Measurements from ENCODE around the gene NAALADL2. TPM values are rescaled to one million over a fixed set of nuclear protein-coding genes. Genes with fewer than 3 reads are reported as not detected.

NAALADL2 gene
- total RNA-seq, 1 donor from 2014 or later = 1.6 TPM

DNA sequence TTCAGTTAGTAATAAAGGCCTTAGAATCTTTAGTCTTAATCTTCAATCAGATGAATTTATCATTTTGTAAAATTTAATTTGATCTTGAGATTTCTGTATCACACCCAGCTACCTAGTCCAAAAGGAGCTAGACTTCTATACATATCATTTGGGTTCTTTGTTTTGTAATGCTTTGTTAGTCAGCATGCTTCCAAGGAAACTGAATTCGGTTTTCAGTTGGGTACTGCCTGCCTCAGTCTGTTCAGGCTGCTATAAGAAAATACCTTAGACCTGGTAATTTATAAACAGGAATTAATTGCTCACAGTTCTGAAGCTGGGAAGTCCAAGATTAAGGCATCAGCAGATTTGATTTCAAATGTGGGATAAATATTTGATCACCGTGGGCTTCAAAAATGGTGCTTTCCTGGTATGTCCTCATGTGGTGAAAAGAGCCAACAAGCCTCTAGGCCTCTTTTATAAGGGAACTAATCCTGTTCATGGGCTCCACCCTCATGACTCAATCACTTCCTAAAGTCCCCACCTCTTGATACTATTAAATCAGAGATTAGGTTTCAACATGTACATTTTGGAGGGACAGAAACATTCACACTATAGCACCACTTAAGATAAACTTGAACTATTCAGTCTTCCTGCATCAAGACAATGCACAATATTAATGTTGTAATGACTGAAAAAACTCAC is 800.7 kb downstream of the NAALADL2 start:
- Mint-ChIP-seq H3K27me3 (ENCODE audit: unreplicated experiment) (no peaks in the 10 kb centered on the region), H3K36me3 (ENCODE audit: unreplicated experiment) (no peaks in the 10 kb centered on the region), H3K27ac (ENCODE audit: unreplicated experiment) (no peak overlapping the region), H3K4me1 (ENCODE audit: low read depth, unreplicated experiment) (no peaks in the 10 kb centered on the region), H3K9me3 (ENCODE audit: unreplicated experiment) (no peaks in the 10 kb centered on the region), H3K4me3 (ENCODE audit: unreplicated experiment) (no peak overlapping the region)
- no peak for DNase-seq
- TF ChIP-seq, protein P1, sequence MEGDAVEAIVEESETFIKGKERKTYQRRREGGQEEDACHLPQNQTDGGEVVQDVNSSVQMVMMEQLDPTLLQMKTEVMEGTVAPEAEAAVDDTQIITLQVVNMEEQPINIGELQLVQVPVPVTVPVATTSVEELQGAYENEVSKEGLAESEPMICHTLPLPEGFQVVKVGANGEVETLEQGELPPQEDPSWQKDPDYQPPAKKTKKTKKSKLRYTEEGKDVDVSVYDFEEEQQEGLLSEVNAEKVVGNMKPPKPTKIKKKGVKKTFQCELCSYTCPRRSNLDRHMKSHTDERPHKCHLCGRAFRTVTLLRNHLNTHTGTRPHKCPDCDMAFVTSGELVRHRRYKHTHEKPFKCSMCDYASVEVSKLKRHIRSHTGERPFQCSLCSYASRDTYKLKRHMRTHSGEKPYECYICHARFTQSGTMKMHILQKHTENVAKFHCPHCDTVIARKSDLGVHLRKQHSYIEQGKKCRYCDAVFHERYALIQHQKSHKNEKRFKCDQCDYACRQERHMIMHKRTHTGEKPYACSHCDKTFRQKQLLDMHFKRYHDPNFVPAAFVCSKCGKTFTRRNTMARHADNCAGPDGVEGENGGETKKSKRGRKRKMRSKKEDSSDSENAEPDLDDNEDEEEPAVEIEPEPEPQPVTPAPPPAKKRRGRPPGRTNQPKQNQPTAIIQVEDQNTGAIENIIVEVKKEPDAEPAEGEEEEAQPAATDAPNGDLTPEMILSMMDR (IDR thresholded peaks at IDR 0.05; ENCODE audit: partially characterized antibody, unreplicated experiment) = no peak

DNA sequence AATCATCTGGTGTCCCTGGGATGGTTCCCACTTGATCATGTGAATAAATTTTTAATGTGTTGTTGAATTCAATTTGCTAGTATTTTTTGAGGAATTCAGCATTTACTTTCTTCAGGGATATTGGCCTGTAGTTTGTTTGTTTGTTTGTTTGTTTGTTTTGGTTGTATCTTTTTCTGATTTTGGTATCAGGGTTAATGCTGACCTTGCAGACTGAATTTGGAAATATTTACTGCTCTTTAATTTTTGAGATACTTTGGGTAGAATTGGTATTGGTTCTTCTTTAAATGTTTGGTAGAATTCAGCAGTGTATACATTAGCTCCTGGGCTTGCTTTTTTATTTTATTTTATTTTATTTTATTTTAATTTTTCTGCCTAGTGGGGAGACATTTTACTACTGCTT is 803.7 kb downstream of the NAALADL2 start:
- H3K27me3 Mint-ChIP-seq (ENCODE audit: unreplicated experiment) = no peaks in the 10 kb centered on the region
- TF ChIP-seq, protein P1 (IDR thresholded peaks at IDR 0.05; ENCODE audit: partially characterized antibody, unreplicated experiment) = no peak
- H3K27ac Mint-ChIP-seq (ENCODE audit: unreplicated experiment) = no peak overlapping the region
- no peaks in the 10 kb centered on the region for H3K4me1 Mint-ChIP-seq (ENCODE audit: low read depth, unreplicated experiment)
- H3K36me3 Mint-ChIP-seq (ENCODE audit: unreplicated experiment) = no peaks in the 10 kb centered on the region
- DNase-seq = no peak
- no peak overlapping the region for H3K4me3 Mint-ChIP-seq (ENCODE audit: unreplicated experiment)
- no peaks in the 10 kb centered on the region for H3K9me3 Mint-ChIP-seq (ENCODE audit: unreplicated experiment)

DNA sequence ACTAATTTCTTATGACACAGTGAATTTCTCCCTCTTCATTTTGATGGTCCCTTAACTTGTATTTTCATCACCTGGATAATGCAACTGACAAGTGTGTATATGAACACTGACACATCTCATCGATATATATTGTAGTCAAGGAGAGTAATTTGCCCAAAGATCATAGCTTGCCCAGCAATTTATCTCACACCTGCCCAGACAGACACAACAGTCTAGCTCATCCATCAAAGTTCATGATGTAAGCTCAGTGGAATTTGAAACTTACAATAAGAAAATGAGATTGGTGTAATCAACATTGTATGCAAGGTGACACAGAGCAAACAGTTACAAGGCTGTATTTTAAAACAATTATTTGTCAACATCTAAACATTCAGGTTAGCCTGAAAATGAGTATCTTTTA is 805.8 kb downstream of the NAALADL2 start:
- no peaks in the 10 kb centered on the region for H3K36me3 Mint-ChIP-seq (ENCODE audit: unreplicated experiment)
- no peaks in the 10 kb centered on the region for H3K27me3 Mint-ChIP-seq (ENCODE audit: unreplicated experiment)
- H3K4me1 Mint-ChIP-seq (ENCODE audit: low read depth, unreplicated experiment) = no peaks in the 10 kb centered on the region
- H3K9me3 Mint-ChIP-seq (ENCODE audit: unreplicated experiment) = no peaks in the 10 kb centered on the region
- TF ChIP-seq, protein P1 (IDR thresholded peaks at IDR 0.05; ENCODE audit: partially characterized antibody, unreplicated experiment) = no peak
- H3K27ac Mint-ChIP-seq (ENCODE audit: unreplicated experiment) = no peak overlapping the region
- no peak for DNase-seq
- no peak overlapping the region for H3K4me3 Mint-ChIP-seq (ENCODE audit: unreplicated experiment)

DNA sequence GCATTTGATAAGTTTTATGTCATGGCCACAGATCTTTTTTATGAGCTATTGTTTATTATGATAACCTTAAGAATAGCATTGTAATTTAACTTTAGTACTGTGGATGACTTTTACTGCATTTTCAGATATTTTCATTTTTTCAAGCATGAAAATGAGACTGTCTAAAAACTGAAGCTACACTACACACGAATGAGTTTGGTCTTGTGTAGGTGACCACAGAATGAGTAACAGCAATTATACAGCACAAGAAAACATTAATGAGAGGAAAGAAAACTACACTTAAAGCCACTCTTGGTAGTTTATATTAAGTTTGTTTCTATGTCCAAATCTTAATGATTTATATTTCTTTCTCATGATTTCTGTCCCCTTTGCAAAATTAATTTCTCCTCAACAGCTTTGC is 809.2 kb downstream of the NAALADL2 start:
- no peak for DNase-seq
- TF ChIP-seq, protein P1 (IDR thresholded peaks at IDR 0.05; ENCODE audit: partially characterized antibody, unreplicated experiment) = no peak
- Mint-ChIP-seq H3K4me3 (ENCODE audit: unreplicated experiment) (no peak overlapping the region), H3K36me3 (ENCODE audit: unreplicated experiment) (no peaks in the 10 kb centered on the region), H3K4me1 (ENCODE audit: low read depth, unreplicated experiment) (no peaks in the 10 kb centered on the region), H3K27ac (ENCODE audit: unreplicated experiment) (no peak overlapping the region), H3K27me3 (ENCODE audit: unreplicated experiment) (no peaks in the 10 kb centered on the region), H3K9me3 (ENCODE audit: unreplicated experiment) (no peaks in the 10 kb centered on the region)

DNA sequence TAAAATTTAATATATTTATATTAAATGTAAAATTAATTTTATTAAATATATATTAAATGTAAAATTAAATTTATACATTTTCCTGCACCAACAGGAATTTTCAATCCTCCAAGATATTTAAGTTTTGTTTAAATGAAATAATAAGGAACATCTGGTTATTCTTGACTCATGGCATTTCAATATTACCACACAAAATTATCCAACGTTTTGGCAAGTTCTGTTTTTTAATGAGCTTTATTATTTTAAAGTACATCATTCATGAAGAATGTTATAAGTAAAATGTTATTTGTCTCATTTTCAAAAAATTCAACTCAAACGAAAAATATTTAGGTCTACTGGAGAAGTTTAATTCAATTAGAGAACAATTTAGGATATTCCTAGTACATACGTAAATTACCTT is 811.4 kb downstream of the NAALADL2 start:
- Mint-ChIP-seq H3K9me3 (ENCODE audit: unreplicated experiment) (no peaks in the 10 kb centered on the region), H3K4me1 (ENCODE audit: low read depth, unreplicated experiment) (no peaks in the 10 kb centered on the region), H3K36me3 (ENCODE audit: unreplicated experiment) (no peaks in the 10 kb centered on the region), H3K4me3 (ENCODE audit: unreplicated experiment) (no peak overlapping the region), H3K27ac (ENCODE audit: unreplicated experiment) (no peak overlapping the region), H3K27me3 (ENCODE audit: unreplicated experiment) (no peaks in the 10 kb centered on the region)
- TF ChIP-seq, protein P1 (IDR thresholded peaks at IDR 0.05; ENCODE audit: partially characterized antibody, unreplicated experiment) = no peak
- DNase-seq = no peak

All from glutamatergic neuron (in vitro differentiated cells).